HFFc6 (cell line): ENCODE measurements around the gene OLFML2B. TPM values are rescaled to one million over a fixed set of nuclear protein-coding genes. Genes with fewer than 3 reads are reported as not detected.

Source experiments
- DNase-seq: peaks from one replicate; pipeline ENCODE4 v3.0.0-alpha.2; 2018
- H3K27ac Mint-ChIP-seq: 2 replicates; pipeline ENCODE4 v1.8.0; 2020; ENCODE audit warnings: mild to moderate bottlenecking, mixed read lengths
- H3K27me3 Mint-ChIP-seq: 2 replicates; pipeline ENCODE4 v1.8.0; 2021; ENCODE audit warnings: mild to moderate bottlenecking, moderate library complexity, mixed read lengths; ENCODE audit not compliant: insufficient read depth
- H3K36me3 Mint-ChIP-seq: 2 replicates; pipeline ENCODE4 v1.8.0; 2021; ENCODE audit warnings: low read depth, mixed read lengths
- H3K4me1 Mint-ChIP-seq: 2 replicates; pipeline ENCODE4 v1.8.0; 2020; ENCODE audit warnings: low read depth, mixed read lengths
- H3K4me3 Mint-ChIP-seq: 2 replicates; pipeline ENCODE4 v1.8.0; 2020; ENCODE audit warnings: mild to moderate bottlenecking, moderate library complexity, mixed read lengths
- H3K9me3 Mint-ChIP-seq: 2 replicates; pipeline ENCODE4 v1.8.0; 2020; ENCODE audit warnings: mild to moderate bottlenecking, mixed read lengths
- long read RNA-seq: library from polyadenylated mRNA; unstranded; transcript quantifications from one replicate; pipeline ENCODE4 v2.0.0, GENCODE V29; 2019
- total RNA-seq, 6 experiments: library from RNA; stranded (reverse); fragmentation: NEBNext Ultra II Directional; extraction: Animal tissue kit (Norgen Biotek cat#: 25700); gene quantifications; 2 replicates in 1 of 6; 3 replicates in 5 of 6; pipeline ENCODE4 v1.2.3, GENCODE V29; 2021
- TF ChIP-seq, protein P1 (sequence below): fragments of 200-600 bp; sonication (generic); IDR thresholded peaks from 2 replicates; pipeline ENCODE4 v1.5.0; 2021; ENCODE audit warnings: antibody characterized with exemption, mild to moderate bottlenecking

The OLFML2B gene
- total RNA-seq = 1 to 10 TPM; 4.9 to 9.1 (median 7.0) TPM
- long read RNA-seq, partial matches to known transcripts = 1 of 9 reads
- long read RNA-seq, other reads (novel, unspliced or antisense) = 5 of 9 reads

DNA sequence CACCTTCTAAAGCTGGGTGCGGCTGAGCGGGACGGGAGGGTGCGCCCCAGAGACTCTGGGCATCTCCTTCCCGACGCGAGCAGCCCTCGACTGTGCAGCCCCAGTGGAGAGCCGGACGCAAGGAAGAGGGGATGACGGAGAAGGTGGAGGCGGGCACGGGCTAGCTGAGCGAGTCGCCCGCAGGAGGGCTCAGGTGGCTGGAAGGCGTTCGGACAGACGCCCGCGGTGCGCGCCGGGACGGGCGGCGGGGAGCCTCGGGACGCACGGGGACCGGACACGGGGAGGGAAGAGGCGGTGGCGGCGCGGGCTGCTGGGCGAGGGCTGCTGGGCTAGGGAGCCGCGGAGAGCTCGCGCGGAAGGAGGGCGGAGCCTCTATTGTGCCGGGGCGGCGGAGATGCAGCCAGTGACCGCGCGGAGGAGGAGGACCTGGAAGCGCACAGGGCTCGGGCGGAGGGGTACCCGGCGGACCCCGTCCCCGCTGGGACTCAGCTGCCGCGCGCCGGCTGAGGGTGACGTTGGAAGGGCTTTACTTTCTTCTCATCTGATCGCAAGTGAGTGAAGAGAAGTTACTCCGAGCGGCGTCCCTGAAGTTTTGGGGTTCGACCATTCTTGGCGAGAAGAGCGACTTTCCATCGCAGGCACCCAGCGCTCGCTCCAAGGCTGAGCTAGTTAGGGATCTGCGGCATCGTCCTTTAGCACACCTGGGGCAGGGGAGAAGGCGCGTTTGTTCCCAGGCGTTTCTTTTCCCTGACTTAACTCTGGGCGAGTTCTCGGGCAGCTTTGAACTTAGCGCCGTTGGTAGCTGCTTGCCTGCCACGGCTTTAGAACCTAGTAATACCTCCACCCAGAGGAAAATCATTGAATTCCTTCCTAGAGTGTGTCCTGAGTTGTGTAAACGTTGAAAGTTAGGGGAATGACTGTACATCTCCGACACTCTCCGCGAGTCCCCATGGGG is at the start of gene OLFML2B:
Gene OLFML2B, minus strand, starts transcription at position 323 of the 955 bp plus-strand sequence. CDS start 439 bp downstream, outside the sequence.
- peaks cover 42% of the 10 kb centered on the region for H3K4me1 Mint-ChIP-seq
- H3K36me3 Mint-ChIP-seq = peaks cover 10% of the 10 kb centered on the region
- peak within 1 kb of the TSS; percentile 75 for H3K27ac Mint-ChIP-seq
- peak within 1 kb of the TSS; percentile 94 for H3K4me3 Mint-ChIP-seq
- peak; percentile 88 for DNase-seq
- peaks cover 9% of the 10 kb centered on the region; the same call in 1 of the 2 replicates for H3K9me3 Mint-ChIP-seq
- TF ChIP-seq, protein P1, sequence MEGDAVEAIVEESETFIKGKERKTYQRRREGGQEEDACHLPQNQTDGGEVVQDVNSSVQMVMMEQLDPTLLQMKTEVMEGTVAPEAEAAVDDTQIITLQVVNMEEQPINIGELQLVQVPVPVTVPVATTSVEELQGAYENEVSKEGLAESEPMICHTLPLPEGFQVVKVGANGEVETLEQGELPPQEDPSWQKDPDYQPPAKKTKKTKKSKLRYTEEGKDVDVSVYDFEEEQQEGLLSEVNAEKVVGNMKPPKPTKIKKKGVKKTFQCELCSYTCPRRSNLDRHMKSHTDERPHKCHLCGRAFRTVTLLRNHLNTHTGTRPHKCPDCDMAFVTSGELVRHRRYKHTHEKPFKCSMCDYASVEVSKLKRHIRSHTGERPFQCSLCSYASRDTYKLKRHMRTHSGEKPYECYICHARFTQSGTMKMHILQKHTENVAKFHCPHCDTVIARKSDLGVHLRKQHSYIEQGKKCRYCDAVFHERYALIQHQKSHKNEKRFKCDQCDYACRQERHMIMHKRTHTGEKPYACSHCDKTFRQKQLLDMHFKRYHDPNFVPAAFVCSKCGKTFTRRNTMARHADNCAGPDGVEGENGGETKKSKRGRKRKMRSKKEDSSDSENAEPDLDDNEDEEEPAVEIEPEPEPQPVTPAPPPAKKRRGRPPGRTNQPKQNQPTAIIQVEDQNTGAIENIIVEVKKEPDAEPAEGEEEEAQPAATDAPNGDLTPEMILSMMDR = peak; percentile 73
- H3K27me3 Mint-ChIP-seq = peaks cover 3% of the 10 kb centered on the region; the same call in 1 of the 2 replicates

DNA sequence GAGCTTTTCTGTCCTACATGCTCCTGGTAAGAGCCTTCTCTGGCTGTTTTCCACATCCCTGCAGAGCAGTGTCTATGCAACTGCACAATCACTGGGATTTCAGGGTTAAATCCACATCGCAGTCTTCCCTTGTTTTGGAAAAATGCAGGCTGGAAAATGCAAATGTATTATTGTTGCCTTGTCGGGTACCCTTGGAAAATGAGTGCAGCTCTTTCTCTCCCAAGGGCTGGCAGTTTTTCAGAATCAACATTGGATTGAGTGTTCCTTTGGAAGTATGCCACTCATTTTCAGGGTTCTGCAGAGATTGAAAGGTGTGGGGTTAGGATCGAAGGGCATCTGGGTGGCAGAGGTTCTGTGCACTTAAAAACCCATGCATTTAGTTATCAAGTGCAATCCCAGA is 49.1 kb upstream of the OLFML2B start:
- Mint-ChIP-seq H3K27ac (no peak overlapping the region), H3K9me3 (peaks cover 17% of the 10 kb centered on the region), H3K36me3 (peaks cover 20% of the 10 kb centered on the region), H3K4me3 (no peak overlapping the region), H3K4me1 (no peaks in the 10 kb centered on the region), H3K27me3 (peaks cover 22% of the 10 kb centered on the region)
- TF ChIP-seq, protein P1 = no peak
- no peak for DNase-seq

DNA sequence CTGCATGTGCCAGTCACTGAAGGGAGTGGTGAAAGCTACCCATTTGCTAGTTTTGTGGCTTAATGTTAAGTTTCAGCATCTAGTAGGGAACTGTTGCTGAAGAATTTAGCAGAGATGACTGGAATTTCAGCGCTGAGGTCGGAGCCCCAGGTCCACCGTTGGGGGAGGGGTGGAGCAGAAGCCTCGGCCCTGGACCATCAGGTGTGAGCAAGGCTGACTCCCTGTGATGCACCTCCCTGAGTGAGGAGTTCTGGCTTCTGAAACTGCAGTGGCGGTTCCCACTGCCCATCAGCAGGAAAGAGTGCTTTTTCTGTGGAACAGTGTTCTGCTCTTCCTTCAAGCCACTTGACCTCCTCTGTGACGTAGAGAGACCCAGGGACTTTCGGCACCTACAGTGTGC is 47.2 kb upstream of the OLFML2B start:
- Mint-ChIP-seq H3K4me3 (no peak overlapping the region; the same call in 1 of the 2 replicates), H3K27ac (no peak overlapping the region), H3K9me3 (peaks cover 17% of the 10 kb centered on the region), H3K36me3 (peaks cover 16% of the 10 kb centered on the region), H3K4me1 (no peaks in the 10 kb centered on the region), H3K27me3 (peaks cover 19% of the 10 kb centered on the region)
- DNase-seq = no peak
- TF ChIP-seq, protein P1 = no peak

DNA sequence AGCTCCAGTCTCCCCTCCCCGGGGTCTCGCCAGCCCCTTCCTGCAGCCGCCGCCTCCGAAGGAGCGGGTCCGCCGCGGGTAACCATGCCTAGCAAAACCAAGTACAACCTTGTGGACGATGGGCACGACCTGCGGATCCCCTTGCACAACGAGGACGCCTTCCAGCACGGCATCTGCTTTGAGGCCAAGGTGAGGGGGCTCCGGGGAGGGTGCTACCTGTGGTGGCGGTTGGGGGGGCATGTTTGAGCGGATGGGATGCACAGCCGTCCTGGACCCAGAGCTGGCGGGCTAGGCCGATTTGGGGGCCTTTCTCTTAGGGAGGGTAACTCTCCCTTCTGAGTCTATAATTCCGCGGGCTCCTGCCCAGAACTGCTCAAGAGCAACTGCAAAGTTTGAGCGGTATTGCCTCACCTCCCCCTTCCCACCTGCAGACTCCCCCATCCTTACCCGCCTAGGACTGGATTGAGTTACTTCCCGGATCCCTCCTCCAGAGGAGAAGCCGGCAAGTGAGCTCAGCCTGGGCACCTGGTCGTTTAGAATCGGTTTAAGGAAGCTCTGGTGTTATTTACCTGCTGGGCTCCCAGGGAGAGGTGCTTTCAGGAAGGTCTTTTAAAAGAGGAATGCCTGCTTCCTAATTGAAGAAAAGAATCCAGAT is 46.6 kb upstream of the OLFML2B start:
- H3K36me3 Mint-ChIP-seq = peaks cover 11% of the 10 kb centered on the region
- H3K27me3 Mint-ChIP-seq = peaks cover 19% of the 10 kb centered on the region
- DNase-seq = no peak
- TF ChIP-seq, protein P1 = no peak
- peak overlapping the region; percentile 77 for H3K4me3 Mint-ChIP-seq
- no peak overlapping the region for H3K27ac Mint-ChIP-seq
- peaks cover 11% of the 10 kb centered on the region for H3K9me3 Mint-ChIP-seq
- no peaks in the 10 kb centered on the region for H3K4me1 Mint-ChIP-seq

DNA sequence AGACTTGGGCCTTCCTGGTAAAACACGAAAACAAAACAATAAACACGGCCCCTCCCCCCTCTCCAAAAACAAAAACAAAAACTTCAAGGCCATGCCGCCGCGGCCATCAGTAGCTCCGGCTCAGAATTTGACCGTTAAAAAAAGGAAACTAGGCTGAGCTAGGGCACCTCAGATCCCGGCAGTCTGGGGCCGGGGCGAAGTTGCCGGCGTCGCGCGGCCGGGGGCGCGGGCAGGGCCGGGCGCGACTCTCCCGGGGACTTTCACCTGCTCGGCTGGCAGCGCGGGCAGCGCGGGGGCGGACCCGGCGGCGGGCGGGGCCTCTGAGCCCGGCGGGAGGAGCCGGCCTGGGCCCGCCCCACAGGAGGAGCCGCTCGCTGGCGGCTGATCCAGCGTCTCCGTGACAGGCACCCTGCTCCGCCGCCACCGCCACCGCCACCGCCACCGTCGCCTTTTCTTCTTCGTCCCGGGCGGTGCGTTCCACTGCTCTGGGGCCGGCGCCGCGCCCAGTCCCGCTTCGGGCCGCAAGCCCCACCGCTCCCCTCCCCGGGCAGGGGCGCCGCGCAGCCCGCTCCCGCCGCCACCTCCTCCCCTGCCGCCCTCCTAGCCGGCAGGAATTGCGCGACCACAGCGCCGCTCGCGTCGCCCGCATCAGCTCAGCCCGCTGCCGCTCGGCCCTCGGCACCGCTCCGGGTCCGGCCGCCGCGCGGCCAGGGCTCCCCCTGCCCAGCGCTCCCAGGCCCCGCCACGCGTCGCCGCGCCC is 45.8 kb upstream of the OLFML2B start, which contains the start of gene NOS1AP:
Gene NOS1AP, plus strand, starts transcription at position 358 of the 760 bp plus-strand sequence. CDS start 487 bp downstream, outside the sequence.
- peaks cover 4% of the 10 kb centered on the region; the same call in 1 of the 2 replicates for H3K36me3 Mint-ChIP-seq
- DNase-seq = peak; percentile 28
- H3K27ac Mint-ChIP-seq = no peak within 1 kb of the TSS
- peak within 1 kb of the TSS; percentile 81 for H3K4me3 Mint-ChIP-seq
- TF ChIP-seq, protein P1 = no peak
- H3K4me1 Mint-ChIP-seq = no peaks in the 10 kb centered on the region
- peaks cover 21% of the 10 kb centered on the region for H3K27me3 Mint-ChIP-seq
- H3K9me3 Mint-ChIP-seq = peaks cover 4% of the 10 kb centered on the region
